A673 (cell line): ENCODE data around the gene MYCT1. TPM values are rescaled to one million over a fixed set of nuclear protein-coding genes. Genes with fewer than 3 reads are reported as not detected.
"Not testable (repeated sequence)": the region's sequence is repeated elsewhere in the genome, so short reads cannot be mapped to it uniquely, and the experiment has no call there.

Experiments
- BruUV-seq: library from RNA; stranded (reverse); fragments of 400-500 nt; replicated peaks from 2 replicates; lab custom pipeline; 2021; lab: Mats Ljungman, UMichigan
- CTCF ChIA-PET: fragments of 300-600 bp; sonication (Branson Sonifier 250); formaldehyde crosslinking; loops from one replicate; lab custom pipeline; 2022; ENCODE audit warnings: antibody characterized with exemption; lab: Charles Lee
- POLR2A ChIA-PET: fragments of 300-600 bp; sonication (Branson Sonifier 250); formaldehyde crosslinking; loops from one replicate; lab custom pipeline; 2022; ENCODE audit warnings: antibody characterized with exemption; ENCODE audit not compliant: low non-redundant PET; lab: Charles Lee
- DNase-seq: peaks from one replicate; pipeline ENCODE4 v3.0.0-alpha.2; 2015; ENCODE audit warnings: low spot score
- H3K27ac ChIP-seq: fragments of 200-600 bp; sonication (generic); 2 replicates; pipeline ENCODE4 v1.5.1; 2016; ENCODE audit warnings: mixed run types, low read depth, mild to moderate bottlenecking, mixed read lengths, antibody characterized with exemption, low read length; ENCODE audit not compliant: poor library complexity, severe bottlenecking
- H3K27me3 ChIP-seq: fragments of 200-600 bp; sonication (generic); replicated peaks from 2 replicates; pipeline ENCODE4 v1.6.1; 2017; ENCODE audit warnings: mixed run types, low read depth, mild to moderate bottlenecking, mixed read lengths, antibody characterized with exemption, low read length; ENCODE audit not compliant: insufficient read depth, poor library complexity
- H3K36me3 ChIP-seq: fragments of 200-600 bp; sonication (generic); 2 replicates; pipeline ENCODE4 v1.6.1; 2016; ENCODE audit warnings: mixed run types, mild to moderate bottlenecking, mixed read lengths, antibody characterized with exemption, low read length; ENCODE audit not compliant: insufficient read depth, poor library complexity, severe bottlenecking
- H3K4me1 ChIP-seq: fragments of 200-600 bp; sonication (generic); 2 replicates; pipeline ENCODE4 v1.6.1; 2017; ENCODE audit warnings: mixed run types, mild to moderate bottlenecking, mixed read lengths, antibody characterized with exemption, low read length; ENCODE audit not compliant: insufficient read depth, poor library complexity, severe bottlenecking
- H3K4me3 ChIP-seq: fragments of 200-600 bp; sonication (generic); 2 replicates; pipeline ENCODE4 v1.5.1; 2016; ENCODE audit warnings: low read depth, mixed run types, mild to moderate bottlenecking, mixed read lengths, low read length; ENCODE audit not compliant: poor library complexity, severe bottlenecking
- H3K9me3 ChIP-seq: fragments of 200-600 bp; sonication (generic); 2 replicates; pipeline ENCODE4 v1.6.1; 2016; ENCODE audit warnings: mixed run types, low read depth, mild to moderate bottlenecking, mixed read lengths, antibody characterized with exemption, low read length; ENCODE audit not compliant: poor library complexity, severe bottlenecking
- EZH2 ChIP-seq: fragments of 200-600 bp; sonication (generic); IDR thresholded peaks from 2 replicates; pipeline ENCODE4 v1.6.1; 2017; ENCODE audit warnings: borderline replicate concordance, low read depth, mild to moderate bottlenecking, mixed read lengths, antibody characterized with exemption, low read length; ENCODE audit not compliant: poor library complexity, severe bottlenecking
- intact Hi-C: fragments of 100-400 bp; cut with micrococcal nuclease; formaldehyde crosslinking; loops from one replicate; pipeline ENCODE4 v1.10.0; 2022; ENCODE audit not compliant: unreplicated experiment
- total RNA-seq: library from RNA; stranded (reverse); gene quantifications from 2 replicates; pipeline ENCODE4 v1.2.3, GENCODE V29; 2021
- TF ChIP-seq, protein P1 (sequence below): fragments of 300-800, 200-600 bp; sonication (generic); conservative IDR thresholded peaks from 2 replicates; pipeline ENCODE4 v1.5.1; 2017; ENCODE audit warnings: low read depth, mild to moderate bottlenecking, antibody characterized with exemption, low read length, moderate library complexity, mixed read lengths

MYCT1 gene
- total RNA-seq, 1 experiment from 2014 or later = not detected

DNA sequence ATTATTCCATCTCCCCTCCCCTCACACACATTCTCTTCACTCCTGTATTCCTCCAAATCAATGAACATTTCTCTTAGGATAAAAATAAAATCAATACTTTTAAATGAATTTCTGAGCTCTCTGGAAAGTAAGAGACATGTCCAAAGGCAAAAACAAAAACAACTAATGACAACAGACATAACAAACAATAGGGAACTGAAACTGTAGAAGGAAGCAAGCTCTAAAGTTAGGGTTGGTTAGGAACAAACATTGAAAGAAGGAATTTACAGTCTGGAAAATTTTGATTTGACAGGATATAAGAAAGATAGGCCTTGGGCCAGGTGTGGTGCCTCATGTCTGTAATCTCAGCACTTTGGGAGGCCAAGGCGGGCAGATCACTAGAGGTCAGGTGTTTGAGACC, 17.5 kb upstream of the MYCT1 start:
- no peaks in the 10 kb centered on the region for H3K36me3 ChIP-seq
- intact Hi-C loops = no loop called here
- no TSS peak for BruUV-seq
- no peak for DNase-seq
- no peaks in the 10 kb centered on the region for H3K27me3 ChIP-seq
- ChIA-PET POLR2A (no interaction called here), CTCF (no interaction called here)
- TF ChIP-seq, protein P1, sequence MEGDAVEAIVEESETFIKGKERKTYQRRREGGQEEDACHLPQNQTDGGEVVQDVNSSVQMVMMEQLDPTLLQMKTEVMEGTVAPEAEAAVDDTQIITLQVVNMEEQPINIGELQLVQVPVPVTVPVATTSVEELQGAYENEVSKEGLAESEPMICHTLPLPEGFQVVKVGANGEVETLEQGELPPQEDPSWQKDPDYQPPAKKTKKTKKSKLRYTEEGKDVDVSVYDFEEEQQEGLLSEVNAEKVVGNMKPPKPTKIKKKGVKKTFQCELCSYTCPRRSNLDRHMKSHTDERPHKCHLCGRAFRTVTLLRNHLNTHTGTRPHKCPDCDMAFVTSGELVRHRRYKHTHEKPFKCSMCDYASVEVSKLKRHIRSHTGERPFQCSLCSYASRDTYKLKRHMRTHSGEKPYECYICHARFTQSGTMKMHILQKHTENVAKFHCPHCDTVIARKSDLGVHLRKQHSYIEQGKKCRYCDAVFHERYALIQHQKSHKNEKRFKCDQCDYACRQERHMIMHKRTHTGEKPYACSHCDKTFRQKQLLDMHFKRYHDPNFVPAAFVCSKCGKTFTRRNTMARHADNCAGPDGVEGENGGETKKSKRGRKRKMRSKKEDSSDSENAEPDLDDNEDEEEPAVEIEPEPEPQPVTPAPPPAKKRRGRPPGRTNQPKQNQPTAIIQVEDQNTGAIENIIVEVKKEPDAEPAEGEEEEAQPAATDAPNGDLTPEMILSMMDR = no peak
- TF ChIP-seq EZH2 = no peak
- no peaks in the 10 kb centered on the region for H3K9me3 ChIP-seq
- no peak overlapping the region for H3K27ac ChIP-seq
- no peaks in the 10 kb centered on the region for H3K4me1 ChIP-seq
- H3K4me3 ChIP-seq = no peak overlapping the region

DNA sequence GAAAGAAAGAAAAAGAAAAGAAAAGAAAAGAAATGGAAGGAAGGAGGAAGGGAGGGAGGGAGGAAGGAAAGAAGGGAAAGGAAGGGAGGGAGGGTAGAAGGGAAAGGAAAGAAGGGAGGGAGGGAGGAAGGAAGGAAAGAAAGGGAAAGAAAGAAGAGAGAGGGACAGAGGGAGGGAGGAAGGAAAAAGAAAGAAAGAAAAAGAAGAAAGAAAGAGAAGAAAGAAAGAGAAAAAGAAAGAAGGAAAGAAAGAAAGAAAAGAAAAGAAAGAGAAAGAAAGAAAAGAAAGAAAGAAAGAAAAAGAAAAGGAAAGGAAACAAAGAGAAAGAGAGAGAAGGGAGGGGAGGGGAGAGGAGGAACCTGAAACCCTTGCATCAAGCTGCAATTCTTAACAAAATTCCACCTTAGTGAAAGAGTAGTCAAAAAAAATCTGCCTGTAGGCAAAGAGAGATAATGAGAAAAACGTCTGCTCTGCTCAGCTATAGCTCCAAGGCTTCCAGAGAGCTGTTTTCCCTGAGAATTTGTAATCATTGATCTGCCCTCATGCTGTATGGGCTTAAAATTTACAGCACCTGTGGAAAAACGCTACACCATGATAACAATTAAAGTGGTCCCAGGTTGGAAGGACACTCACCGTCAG, 16.7 kb upstream of the MYCT1 start:
- Histone ChIP-seq H3K27me3 (no peaks in the 10 kb centered on the region), H3K9me3 (no peaks in the 10 kb centered on the region), H3K36me3 (no peaks in the 10 kb centered on the region), H3K4me1 (no peaks in the 10 kb centered on the region), H3K4me3 (no peak overlapping the region), H3K27ac (no peak overlapping the region)
- ChIA-PET CTCF (no interaction called here), POLR2A (no interaction called here)
- intact Hi-C loops = no loop called here
- no peak for DNase-seq
- no peak for TF ChIP-seq EZH2
- TF ChIP-seq, protein P1 = no peak
- no TSS peak for BruUV-seq

DNA sequence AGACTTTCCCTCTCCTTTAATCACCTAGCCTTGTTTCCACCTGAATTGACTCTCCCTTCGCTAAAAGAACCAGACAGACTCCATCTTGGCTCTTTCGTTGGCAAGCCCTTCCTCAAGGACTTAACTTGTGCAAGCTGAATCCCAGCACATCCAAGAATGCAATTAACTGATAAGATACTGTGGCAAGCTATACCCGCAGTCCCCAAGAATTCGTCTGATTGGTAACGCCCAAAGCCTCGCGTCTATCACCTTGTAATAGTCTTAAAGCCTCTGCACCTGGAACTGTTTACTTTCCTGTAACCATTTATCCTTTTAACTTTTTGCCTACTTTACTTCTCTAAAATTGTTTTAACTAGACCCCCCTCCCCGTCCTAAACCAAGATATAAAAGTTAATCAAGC, 15.6 kb upstream of the MYCT1 start:
- BruUV-seq = no TSS peak
- CTCF ChIA-PET = no interaction called here
- POLR2A ChIA-PET = no interaction called here
- Histone ChIP-seq H3K9me3 (no peaks in the 10 kb centered on the region), H3K4me3 (no peak overlapping the region), H3K36me3 (no peaks in the 10 kb centered on the region), H3K27me3 (no peaks in the 10 kb centered on the region), H3K4me1 (no peaks in the 10 kb centered on the region), H3K27ac (no peak overlapping the region)
- no peak for DNase-seq
- intact Hi-C loops = no loop called here
- TF ChIP-seq, protein P1 = no peak
- no peak for TF ChIP-seq EZH2

DNA sequence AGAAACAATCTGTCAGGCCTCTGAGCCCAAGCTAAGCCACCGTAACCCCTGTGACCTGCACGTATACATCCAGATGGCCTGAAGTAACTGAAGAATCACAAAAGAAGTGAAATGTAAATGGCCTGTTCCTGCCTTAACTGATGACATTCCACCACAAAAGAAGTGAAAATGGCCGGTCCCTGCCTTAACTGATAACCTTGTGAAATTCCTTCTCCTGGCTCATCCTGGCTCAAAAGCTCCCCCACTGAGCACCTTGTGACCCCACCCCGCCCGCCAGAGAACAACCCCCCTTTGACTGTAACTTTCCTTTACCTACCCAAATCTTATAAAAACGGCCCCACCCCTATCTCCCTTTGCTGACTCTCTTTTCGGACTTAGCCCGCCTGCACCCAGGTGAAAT, 14.8 kb upstream of the MYCT1 start:
- BruUV-seq, H3K4me3 ChIP-seq, H3K27ac ChIP-seq, H3K4me1 ChIP-seq, POLR2A ChIA-PET, CTCF ChIA-PET, intact Hi-C loops, H3K36me3 ChIP-seq, DNase-seq, H3K9me3 ChIP-seq, H3K27me3 ChIP-seq: not testable (repeated sequence)
